HG02943 (cell line): Measurements from ENCODE around the gene TSPAN7.

Experiments
- ATAC-seq: cut with Tn5 transposase; IDR thresholded peaks from one replicate; pipeline ENCODE4 v1.9.1; 2021; ENCODE audit warnings: mild to moderate bottlenecking, low read depth, moderate library complexity; ENCODE audit not compliant: unreplicated experiment

TSPAN7 gene

GRCh38 chrX:38583181-38583580 lies 21.8 kb downstream of the TSPAN7 start:
- no peak for ATAC-seq

- no peak for ATAC-seq
These were observed 33.1 kb downstream of the TSPAN7 start for GRCh38 chrX:38594434-38594833.

- no peak for ATAC-seq
These were observed 34.5 kb downstream of the TSPAN7 start for GRCh38 chrX:38595801-38596200.

GRCh38 chrX:38596939-38597338 lies 35.6 kb downstream of the TSPAN7 start:
- ATAC-seq: no peak

GRCh38 chrX:38599796-38600755 lies 38.7 kb downstream of the TSPAN7 start:
- no peak for ATAC-seq

- no peak for ATAC-seq
These were observed 40.5 kb downstream of the TSPAN7 start for GRCh38 chrX:38601866-38602265.

GRCh38 chrX:38606821-38607220 lies 45.5 kb downstream of the TSPAN7 start:
- no peak for ATAC-seq

- no peak for ATAC-seq
These were observed 46.6 kb downstream of the TSPAN7 start for GRCh38 chrX:38607976-38608375.

GRCh38 chrX:38610849-38611248 lies 49.5 kb downstream of the TSPAN7 start:
- no peak for ATAC-seq

- no peak for ATAC-seq
These were observed 50.9 kb downstream of the TSPAN7 start for GRCh38 chrX:38612281-38612680.

- no peak for ATAC-seq
These were observed 53.1 kb downstream of the TSPAN7 start for GRCh38 chrX:38614485-38614884.

GRCh38 chrX:38616904-38617303 lies 55.6 kb downstream of the TSPAN7 start:
- no peak for ATAC-seq

- ATAC-seq: no peak
These were observed 56.8 kb downstream of the TSPAN7 start for GRCh38 chrX:38618180-38618579.

GRCh38 chrX:38620623-38621022 lies 59.3 kb downstream of the TSPAN7 start:
- no peak for ATAC-seq

GRCh38 chrX:38626296-38626695 lies 65.0 kb downstream of the TSPAN7 start:
- no peak for ATAC-seq

GRCh38 chrX:38627683-38628082 lies 66.3 kb downstream of the TSPAN7 start:
- ATAC-seq: peak; percentile 90

- no peak for ATAC-seq
These were observed 67.2 kb downstream of the TSPAN7 start for GRCh38 chrX:38628587-38628986.

- no peak for ATAC-seq
These were observed 71.2 kb downstream of the TSPAN7 start for GRCh38 chrX:38632516-38632915.

- ATAC-seq: no peak
These were observed 73.3 kb downstream of the TSPAN7 start for GRCh38 chrX:38634665-38635064.

GRCh38 chrX:38636949-38637819 lies 75.8 kb downstream of the TSPAN7 start:
- no peak for ATAC-seq

- ATAC-seq: no peak
These were observed 77.7 kb downstream of the TSPAN7 start for GRCh38 chrX:38638952-38639529.
